Left kidney (tissue), 2 donors: ENCODE measurements around the gene RASIP1. TPM values are rescaled to one million over a fixed set of nuclear protein-coding genes. Genes with fewer than 3 reads are reported as not detected.

Experiments
- DNase-seq: peaks from one replicate; pipeline ENCODE4 v3.0.0-alpha.2; 2013
- polyA plus RNA-seq: library from polyadenylated mRNA; unstranded; fragments of 120-200 nt; gene quantifications from one replicate; pipeline ENCODE4 v1.2.1, GENCODE V29; 2013; ENCODE audit not compliant: insufficient read length

The RASIP1 gene
- polyA plus RNA-seq, 1 donor = 11.9 TPM

- peak; percentile 89 for DNase-seq
These were observed 65.2 kb downstream of the RASIP1 start for GRCh38 chr19:48674921-48675824.

- no peak for DNase-seq
These were observed 66.1 kb downstream of the RASIP1 start for GRCh38 chr19:48674216-48674809.

- DNase-seq = no peak
These were observed 66.8 kb downstream of the RASIP1 start for GRCh38 chr19:48673436-48674100.

- DNase-seq = no peak
These were observed 67.4 kb downstream of the RASIP1 start, which contains the start of gene NTN5 for GRCh38 chr19:48672994-48673393. Gene NTN5, minus strand, starts transcription at chr19:48673017. Its CDS starts 2,031 bp downstream, at chr19:48670986.

GRCh38 chr19:48671446-48671995 is 68.9 kb downstream of the RASIP1 start:
- no peak for DNase-seq

- DNase-seq = no peak
These were observed 69.5 kb downstream of the RASIP1 start for GRCh38 chr19:48670699-48671445.

Other genes with a start within 250 kb of the RASIP1 start
- 2.0 TPM for gene LMTK3, start 228.8 kb downstream of the RASIP1 start, polyA plus RNA-seq
- gene SULT2B1, start 188.4 kb downstream of the RASIP1 start, polyA plus RNA-seq = 0.38 TPM
- not detected for gene SPACA4, start 133.9 kb downstream of the RASIP1 start, polyA plus RNA-seq
- gene FAM83E, start 125.5 kb downstream of the RASIP1 start, polyA plus RNA-seq = 0.57 TPM
- gene RPL18, start 121.4 kb downstream of the RASIP1 start, polyA plus RNA-seq = 969 TPM
- gene SPHK2, start 121.1 kb downstream of the RASIP1 start, polyA plus RNA-seq = 19.9 TPM
- 9.5 TPM for gene DBP, start 103.2 kb downstream of the RASIP1 start, polyA plus RNA-seq
- gene CA11, start 94.4 kb downstream of the RASIP1 start, polyA plus RNA-seq = 21.1 TPM
- 1.1 TPM for gene NTN5, start 67.6 kb downstream of the RASIP1 start, polyA plus RNA-seq
- 3.5 TPM for gene FUT2, start 44.6 kb downstream of the RASIP1 start, polyA plus RNA-seq
- gene MAMSTR, start 20.9 kb downstream of the RASIP1 start, polyA plus RNA-seq = 6.0 TPM
- gene IZUMO1, start 6.3 kb upstream of the RASIP1 start, polyA plus RNA-seq = 1.1 TPM
- gene FUT1, start 12.0 kb upstream of the RASIP1 start, polyA plus RNA-seq = 3.8 TPM
- not detected for gene FGF21, start 14.9 kb upstream of the RASIP1 start, polyA plus RNA-seq
- gene BCAT2, start 70.4 kb upstream of the RASIP1 start, polyA plus RNA-seq = 39.9 TPM
- 27.4 TPM for gene HSD17B14, start 95.9 kb upstream of the RASIP1 start, polyA plus RNA-seq
- 23.1 TPM for gene PLEKHA4, start 128.0 kb upstream of the RASIP1 start, polyA plus RNA-seq
- gene PPP1R15A, start 131.8 kb upstream of the RASIP1 start, polyA plus RNA-seq = 33.8 TPM
- gene TULP2, start 158.1 kb upstream of the RASIP1 start, polyA plus RNA-seq = 1.6 TPM
- gene NUCB1, start 159.7 kb upstream of the RASIP1 start, polyA plus RNA-seq = 238 TPM
- 4.6 TPM for gene DHDH, start 193.1 kb upstream of the RASIP1 start, polyA plus RNA-seq
- gene BAX, start 214.3 kb upstream of the RASIP1 start, polyA plus RNA-seq = 64.5 TPM
- gene FTL, start 224.7 kb upstream of the RASIP1 start, polyA plus RNA-seq = 2,202 TPM